Right forelimb (tissue), 1 donor: Measurements from ENCODE around the gene MCM9.

Source experiments
- DNase-seq: peaks from one replicate; pipeline ENCODE4 v3.0.0-alpha.2; 2018

MCM9 gene

DNA sequence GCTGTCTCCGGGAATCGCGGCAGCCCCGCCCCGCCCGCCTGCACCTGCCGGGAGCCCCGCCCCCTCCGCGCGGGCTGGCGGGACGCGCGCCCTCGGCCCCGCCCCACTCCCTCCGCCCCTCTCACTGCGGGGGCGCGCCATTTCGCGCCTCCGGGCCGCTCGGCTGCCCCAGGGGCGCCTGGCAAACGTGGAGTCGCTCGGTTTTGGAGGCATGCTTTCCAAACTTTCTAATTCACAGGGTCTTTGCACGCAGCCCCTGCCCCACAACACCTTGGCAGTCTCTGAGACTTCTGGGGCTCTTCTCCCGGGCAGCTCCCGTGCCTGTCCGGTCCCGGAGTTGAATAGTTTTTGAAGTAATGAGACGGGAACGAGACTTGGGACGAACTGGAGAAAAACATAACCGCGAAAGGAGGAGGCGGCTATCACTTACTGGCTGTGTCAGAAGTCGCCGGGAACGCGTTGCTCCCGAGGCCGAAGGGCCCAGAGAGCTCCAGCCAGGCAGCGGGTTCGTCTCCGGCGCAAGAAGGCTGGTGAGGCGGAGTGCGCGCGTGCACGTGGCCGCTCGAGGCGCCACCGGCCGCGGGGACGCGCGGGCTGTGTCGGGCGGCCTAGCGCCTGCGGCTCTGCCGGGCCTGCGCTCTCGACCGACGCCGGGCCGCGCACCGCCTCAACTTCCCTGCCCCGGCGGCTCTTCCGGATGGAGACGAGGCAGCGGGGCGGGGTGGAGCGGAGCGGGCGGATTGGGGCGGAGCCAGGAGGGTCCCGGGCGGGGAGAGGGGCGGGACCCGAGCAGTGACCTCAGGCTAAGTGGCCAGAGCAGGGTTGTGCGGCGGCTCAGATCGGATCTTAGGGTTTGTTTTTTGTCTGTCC lies at the start of gene MCM9:
Gene MCM9 (minus strand): TSS at position 699 of the 870 bp plus-strand sequence. CDS start 3,436 bp downstream, outside the sequence.
- peak; percentile 93 for DNase-seq

DNA sequence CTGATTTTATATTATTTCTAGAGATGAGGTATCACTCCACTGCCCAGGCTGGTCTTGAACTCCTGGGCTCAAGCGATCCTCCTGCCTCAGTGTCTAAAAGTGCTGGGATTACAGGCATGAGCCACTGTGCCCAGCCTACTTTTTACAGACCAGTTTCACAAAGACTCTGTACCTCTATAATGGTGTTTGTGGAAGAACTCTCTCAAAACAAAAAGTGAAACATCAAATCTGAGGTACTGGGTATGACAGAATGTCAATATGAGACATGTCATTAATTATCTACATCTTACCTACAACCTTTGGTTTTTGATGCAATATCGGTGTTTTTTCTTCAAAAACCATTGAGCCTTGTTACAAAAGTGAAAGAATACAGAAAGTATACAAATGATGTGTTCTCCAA lies 49.4 kb upstream of the MCM9 start:
- DNase-seq, result no peak

DNA sequence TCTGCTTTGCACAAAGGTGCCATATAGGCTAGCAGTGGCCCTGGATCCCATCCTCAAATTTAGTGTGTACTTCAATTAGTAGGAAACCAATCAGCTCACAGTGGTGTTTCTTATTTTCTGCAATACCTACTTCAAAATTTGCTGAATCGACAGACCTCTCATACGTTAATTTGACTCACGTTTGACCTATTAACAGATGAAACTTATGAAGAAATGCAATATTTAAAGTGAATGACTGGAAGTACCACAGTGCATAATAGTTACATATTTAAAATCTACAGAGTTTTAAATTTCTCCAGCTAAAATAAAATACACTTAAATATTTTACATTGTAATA lies 47.6 kb upstream of the MCM9 start:
- DNase-seq, result no peak

DNA sequence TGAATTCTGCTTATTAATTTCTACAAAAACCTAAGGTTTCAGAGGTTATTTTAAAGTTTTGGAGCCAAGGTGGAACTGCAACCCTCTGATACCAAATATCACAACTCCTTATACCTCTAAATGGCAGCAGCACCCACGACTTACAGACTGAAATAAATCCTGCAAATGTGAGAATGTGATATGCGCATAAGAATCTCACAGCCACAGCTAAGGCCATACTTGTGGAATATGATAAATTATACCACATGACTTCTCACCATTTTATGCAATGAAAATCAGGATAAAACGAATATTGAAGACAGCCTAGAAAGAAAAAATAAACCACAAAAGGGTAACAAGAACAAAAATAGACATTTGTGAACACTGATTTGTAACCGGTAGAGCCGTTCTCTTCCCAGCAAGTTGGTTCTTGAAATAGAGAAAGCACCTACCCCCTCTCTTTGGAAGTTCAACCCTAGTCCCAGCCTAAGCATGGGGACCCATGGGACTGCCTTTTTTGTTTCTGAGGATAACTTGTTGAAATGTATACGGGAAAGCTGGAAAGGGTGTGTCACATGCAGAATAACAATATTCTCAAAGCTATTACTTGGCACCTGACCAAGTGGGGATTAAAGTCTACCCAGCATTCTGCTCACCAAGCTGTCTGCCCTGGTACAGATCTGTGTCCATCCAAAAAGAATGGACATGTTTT lies 47.1 kb upstream of the MCM9 start:
- DNase-seq, result no peak

DNA sequence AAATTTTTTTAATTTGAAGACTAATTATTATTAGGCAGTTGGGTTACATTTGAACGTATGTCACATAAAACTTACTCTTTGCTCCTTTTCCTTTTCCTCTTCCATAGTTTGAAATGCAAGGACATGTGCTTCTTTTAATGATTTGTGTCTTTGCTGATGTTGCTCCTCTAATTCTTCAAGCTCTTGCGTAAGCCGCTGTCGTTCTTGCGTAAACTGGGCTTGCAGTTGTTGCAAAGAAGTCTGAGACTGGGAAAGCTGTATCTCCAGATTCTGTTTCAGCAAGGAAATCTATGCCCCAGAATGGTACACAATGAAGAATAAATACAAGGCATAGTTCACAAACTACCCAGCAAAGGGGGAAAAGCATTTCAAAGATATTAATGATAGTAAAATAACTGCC lies 45.1 kb upstream of the MCM9 start:
- DNase-seq, result no peak

DNA sequence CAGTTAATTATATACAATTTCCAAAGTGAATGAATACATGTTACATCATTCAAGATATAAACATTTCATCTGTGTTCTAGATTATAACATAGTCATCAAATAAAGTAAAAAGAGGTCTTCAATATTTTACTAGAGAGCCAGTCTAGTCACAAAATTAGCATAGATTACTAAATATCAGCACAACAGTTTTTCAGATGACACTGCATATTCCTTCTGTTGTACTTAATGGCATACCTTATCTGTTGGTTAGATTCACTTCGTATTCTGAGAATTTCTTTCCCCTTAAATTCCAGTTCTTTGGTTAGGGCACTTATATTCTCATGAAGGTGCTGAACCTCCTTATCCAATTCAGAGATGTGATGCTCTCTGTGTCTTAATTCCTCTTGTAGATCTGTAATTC lies 39.8 kb upstream of the MCM9 start:
- DNase-seq, result no peak

DNA sequence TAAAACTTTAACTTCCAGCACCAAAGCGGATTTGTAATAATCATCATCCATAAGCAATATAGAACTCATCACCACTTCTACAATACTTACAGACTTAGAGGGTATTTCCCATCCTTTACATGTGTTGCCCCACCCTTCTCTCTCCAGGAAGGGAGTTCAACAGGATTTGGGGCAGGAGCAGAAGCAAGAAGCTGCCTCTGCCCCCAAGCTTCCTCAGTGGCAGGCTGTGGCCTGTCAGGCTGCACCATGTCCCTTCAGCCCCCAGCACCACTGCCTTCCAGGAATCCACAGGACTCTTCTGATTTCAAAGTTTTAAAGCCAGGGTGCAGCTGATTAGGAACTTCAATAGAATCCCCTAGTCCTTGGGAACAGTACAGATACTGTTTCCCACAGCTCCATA lies 36.7 kb upstream of the MCM9 start:
- no peak for DNase-seq

DNA sequence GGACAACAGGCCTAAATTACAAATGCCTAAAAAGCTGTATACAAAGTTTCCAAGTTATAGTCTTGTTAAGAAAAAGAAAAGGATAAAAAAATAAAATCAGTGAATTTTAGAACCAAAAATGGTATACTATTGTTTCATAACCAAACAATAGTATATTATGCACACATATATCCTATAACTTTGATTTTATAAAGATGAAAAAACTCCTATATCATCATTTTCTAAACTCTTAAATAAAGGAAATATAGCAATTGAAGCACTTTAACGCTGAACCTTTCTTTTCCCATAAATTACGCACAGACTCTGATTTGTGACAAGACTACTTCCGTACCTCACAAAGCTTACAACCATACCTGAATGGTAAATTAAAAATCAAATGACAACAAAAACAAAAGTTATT lies 35.9 kb upstream of the MCM9 start:
- DNase-seq, result no peak

DNA sequence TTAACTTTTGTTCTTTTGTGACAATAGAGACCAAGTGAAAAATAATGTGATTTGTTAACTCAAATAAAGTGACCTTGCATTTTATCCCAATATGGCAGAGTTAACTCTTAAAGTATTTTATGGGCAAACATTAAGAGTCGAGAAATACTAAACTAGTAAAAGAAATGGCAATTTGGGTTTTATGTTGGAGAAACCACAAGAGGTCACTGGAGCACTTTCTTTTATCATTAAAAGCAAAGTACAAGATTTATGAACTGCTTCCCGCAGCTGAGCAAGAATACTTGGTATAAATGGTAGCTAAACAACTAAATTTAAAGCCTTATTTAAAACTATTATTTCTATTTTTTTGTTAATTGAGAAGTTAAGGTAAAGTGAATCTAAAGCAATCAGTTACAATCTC lies 33.5 kb upstream of the MCM9 start:
- DNase-seq, result no peak

DNA sequence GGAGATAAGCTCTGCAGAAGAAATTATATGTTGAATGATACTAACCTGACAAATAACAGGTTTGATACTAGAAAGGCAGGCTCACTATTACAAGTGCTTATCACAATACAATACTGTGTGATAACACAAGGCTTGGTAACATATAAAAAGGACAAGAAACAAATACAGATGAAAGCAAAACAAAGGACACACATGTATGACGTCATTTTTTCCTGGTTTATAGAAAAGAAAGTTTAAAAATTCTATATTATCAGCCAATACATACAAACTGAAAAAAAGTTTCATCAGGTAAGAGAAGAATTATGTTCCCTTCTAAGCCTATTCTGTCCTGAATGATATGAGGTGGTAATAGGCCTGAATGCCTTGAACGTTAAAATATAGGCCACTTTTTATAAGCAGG lies 32.3 kb upstream of the MCM9 start:
- DNase-seq, result no peak

DNA sequence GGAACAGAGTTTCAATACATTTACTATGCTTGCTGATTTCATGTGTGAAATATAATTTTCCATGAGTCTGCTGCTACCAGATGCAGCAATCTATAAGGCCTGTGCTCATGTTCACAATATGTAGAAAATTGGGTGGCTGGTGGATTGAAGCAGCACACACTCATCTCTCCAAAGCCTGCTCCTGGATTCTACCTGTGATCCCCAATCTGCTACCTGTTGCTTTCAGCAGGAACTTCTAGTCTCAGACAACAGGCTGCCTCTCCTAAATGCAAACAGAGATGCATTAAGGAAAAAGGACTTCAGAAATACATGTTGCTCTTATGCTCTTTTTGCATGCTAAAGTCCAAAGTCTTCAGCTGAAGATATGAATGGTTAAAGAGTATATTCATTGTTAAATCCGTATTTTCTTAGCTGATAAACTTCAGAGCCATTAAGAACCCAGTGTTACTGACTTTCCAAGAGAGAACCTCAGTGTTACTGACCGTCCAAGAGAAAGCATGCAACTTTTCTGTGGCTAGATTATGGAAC lies 30.9 kb upstream of the MCM9 start:
- DNase-seq, result no peak

DNA sequence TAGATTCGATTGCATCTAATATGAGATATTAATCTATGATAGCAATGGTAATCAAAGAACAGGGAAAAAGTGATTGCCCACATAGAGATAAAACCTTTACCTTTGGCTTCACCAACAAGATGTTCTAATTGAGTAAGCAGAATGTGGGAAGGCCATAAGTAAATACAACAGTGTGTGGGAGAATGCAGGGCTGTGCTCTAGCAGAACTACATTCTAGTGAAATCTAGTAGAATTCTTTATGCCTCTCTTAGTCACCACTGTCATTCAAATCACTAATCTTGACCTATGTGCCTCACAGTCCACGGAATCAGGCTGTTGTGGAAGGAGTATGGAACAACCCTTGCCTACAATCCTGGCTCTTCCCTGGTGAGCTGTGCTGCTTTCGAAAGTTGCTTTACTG lies 30.4 kb upstream of the MCM9 start:
- DNase-seq, result no peak

DNA sequence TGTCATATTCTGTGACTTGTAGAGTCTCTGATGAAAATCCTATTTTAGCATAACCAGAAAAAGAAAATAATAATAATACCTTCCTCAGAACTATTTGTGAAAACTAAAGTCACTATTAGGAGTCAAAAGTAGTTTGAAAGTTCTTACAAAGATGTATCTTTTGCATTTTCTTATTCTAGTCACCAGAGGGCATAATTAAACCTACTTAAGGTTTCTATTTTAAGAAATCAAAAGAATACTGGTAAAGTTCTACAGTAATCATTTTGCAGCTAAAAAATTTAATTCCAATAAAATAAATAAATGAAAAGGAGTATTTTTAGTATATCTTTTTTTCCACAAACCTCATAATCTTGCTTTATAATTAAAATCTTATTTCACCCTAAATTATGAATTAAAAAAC lies 28.0 kb upstream of the MCM9 start:
- DNase-seq, result no peak

DNA sequence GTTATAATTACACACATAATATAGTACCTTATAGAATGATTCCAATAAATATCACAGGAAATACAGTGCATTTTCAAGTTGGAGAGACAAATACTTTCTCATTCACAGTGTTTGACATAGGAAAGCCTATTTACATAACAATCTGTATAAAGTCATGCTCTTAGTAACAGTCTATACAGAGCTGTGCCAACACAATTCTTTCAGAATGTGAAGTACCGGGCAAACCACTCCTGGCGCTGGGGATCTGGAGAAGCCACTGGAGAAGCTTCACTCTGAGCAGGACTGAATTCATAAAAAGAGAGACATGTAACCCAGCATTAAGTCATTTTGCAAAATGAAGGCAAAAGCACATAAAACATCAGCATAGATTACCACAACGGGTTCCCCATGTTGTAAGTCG lies 24.9 kb upstream of the MCM9 start:
- DNase-seq, result no peak

DNA sequence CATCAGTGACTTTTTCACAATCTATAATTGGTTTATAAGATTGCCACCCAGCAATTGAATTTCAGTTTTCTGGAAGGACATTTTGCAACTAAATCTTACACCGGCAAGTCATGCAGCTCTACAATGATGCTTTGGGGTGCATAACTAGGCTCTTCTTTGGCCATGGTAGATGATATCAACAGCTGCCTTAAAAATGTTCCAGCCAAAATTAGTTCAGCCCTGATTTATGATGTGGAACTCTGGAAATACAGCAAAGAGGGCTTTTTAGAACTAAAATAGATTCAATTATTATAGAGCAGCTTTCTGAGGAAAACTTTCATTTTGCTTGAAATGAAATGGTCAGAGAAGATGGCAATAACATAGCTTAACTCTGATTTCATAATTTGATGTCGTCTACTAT lies 18.4 kb upstream of the MCM9 start:
- no peak for DNase-seq

DNA sequence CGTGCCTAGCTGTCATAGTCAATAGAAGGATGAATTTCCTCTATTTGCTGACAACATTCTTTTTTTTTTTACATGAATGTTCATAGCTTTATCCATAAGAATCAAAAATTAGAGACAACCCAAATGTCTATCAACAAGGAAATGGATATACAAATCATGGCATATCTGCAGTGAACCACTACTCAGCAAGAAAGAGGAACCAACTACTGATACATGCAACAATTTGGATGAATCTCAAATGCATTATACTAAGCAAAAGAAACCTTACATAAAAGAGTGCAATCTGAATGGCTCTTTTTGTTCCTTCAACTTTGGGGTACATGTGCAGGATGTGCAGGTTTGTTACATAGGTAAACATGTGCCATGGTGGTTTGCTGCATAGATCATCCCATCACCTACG lies 17.7 kb upstream of the MCM9 start:
- DNase-seq, result no peak

DNA sequence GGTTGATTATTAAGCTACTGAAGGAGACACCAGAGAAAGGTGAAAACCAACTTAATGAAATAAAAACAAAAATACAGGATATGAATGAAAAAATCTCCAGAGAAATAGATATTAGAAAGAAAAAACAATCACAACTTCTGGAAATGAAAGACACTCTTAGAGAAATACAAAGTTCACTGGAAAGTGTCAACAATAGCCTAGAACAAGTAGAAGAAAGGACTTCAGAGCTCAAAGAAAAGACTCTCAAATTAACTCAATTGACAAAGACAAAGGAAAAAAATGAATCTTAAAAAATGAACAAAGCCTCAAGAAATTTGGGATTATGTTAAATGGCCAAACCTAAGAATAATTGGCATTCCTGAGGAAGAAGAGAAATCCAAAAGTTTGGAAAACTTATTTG lies 10.3 kb upstream of the MCM9 start:
- DNase-seq, result no peak

DNA sequence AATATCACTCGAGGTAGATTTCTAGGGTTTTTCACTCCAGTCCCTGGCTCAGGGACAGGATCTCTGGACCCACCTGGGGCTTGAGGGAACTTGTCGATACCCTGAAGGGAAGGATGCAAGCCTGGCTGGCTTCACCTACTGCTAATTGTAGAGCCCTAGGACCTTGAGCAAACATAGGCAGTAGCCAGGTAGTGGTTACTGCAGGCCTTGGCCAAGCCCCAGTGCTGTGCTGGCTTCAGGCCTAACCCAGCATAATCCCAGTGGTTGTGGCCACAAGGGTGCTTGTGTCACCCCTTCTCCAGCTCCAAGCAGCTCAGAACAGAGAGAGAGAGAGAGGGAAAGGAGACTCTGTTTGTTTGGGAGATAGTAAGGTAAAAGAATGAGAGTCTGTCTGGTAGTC lies 5.8 kb upstream of the MCM9 start:
- DNase-seq, result no peak

DNA sequence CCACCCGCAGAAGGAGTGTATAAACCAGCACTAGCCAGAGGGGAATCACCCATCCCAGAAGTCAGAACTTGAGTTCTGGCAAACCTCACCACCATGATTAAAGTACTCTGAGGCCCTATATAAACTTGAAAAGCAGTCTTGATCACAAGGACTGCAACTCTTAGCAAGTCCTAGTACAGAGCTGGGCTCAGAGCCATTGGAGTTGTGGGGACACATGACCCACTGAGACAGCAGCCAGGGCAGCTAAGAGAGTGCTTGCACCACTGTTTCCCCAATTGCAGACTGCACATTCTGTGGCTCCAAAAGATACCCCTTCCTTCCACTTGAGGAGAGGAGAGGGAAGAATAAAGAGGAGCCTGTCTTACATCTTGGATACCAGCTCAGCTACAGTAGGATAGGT lies 4.7 kb upstream of the MCM9 start:
- DNase-seq, result no peak

DNA sequence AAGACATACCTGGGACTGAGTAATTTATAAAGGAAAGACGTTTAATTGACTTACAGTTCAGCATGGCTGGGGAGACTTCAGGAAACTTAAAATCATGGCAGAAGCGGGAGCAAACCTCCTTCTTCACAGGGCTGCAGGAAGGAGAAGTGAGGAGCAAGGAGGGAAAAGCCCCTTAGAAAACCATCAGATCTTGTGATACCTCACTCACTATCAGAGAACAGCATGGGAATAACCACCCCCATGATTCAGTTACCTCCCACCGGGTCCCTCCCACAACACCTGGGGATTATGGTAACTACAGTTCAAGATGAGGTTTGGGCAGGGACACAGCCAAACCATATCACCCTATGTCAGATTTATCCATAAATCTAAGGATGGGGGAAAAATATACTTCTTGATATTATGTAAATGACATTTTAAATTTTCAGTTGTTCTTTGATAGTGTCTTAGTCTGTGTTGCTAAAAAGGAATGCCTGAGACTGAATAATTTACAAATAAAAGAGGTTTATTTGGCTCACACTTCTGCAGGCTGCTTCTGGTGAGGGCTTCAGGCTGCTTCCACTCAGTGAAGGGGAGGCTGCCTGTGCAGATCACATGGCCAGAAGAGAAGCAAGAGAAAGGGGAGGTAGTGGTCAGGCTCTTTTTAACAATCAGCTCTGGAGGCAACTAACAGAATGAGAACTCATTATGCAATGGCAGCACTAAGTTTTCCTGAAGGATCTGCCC lies 1.2 kb upstream of the MCM9 start:
- no peak for DNase-seq

DNA sequence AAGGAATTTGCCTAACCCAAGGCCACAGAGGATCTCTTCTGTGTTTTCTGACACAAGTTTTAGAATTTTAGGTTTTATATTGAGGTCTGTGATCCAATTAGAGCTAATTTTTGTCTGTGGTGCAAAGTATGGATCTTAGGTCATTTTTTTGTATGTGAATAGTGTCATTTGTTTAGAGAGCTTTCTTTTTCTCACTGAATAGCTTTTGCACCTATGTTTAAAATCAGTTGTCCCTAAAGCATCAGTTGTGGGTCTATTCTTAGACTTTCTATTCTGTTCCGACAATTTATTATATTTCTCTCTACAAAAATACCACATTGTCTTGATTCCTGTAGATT lies 341 bp upstream of the MCM9 start:
- no peak for DNase-seq

DNA sequence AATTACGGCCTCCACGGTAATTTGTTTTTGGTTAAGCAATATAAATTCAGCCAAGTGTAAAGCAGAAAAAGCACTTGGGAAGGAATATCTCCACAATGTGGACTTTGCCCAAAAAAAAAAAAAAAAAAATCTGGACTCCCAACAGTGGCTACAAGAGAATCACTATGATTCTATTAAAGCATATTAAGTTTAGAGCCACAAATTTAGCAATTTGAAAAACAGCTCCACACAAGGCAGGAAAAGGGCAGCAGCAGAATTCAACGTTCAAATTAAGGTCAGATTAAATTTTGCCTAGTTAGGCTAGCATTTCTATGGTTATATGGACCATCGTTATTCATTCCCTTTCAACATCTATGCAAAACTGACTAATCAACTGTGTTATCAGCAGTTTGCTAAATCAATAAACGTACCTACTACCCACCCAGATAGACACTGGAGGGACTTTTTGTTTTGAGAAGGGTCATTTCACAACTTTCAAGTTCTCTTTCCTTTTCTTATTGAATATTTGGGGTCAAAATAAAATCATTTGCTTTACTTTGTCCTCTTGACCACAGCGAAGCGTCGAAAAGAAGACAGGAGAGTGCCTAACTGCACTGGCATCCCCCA lies 1.0 kb downstream of the MCM9 start:
- DNase-seq, result no peak

DNA sequence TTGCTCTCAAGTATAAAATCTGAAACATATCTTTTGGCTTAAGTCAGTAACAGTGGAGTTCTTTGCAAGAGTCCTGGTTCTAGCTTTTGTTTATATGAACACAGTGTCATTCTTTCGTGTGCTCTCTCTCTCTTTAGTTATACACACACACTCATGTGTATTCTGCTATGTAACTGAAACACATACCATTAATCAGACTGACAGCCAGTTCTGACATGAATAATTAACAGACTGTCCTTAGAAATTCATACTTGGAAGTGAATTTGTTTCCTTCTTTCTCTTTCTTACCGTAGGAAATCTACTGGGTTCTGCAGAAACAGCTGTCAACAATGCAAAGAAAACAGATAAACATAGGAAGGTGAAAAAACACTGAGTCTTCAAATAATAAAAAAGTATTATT lies 2.5 kb downstream of the MCM9 start:
- DNase-seq, result no peak

DNA sequence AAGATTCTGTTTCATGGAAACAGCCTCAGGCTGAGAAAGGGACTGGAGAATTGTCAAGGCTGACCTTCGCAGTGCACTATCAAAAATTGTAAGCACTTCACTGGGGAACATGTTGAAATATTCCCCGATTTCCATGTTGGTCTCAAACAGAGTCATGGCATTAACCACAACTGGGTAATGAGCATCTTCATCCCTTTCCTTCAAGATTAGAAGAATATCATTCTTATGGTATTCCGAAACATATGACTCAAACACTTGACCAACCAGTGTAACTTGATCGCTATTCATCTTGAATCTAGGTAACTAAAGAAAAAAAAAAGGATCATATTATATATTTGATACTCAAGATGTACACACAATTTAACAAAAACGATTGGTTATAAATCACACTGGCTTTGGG lies 3.5 kb downstream of the MCM9 start:
- DNase-seq, result no peak
